Measurements from ENCODE around the gene RAB12. TPM values are rescaled to one million over a fixed set of nuclear protein-coding genes. Genes with fewer than 3 reads are reported as not detected.
"Not testable (repeated sequence)": the region's sequence is repeated elsewhere in the genome, so short reads cannot be mapped to it uniquely, and the experiment has no call there.

Gene RAB12
- total RNA-seq, 1 donor from 2014 or later, result 29.4 TPM

GRCh38 chr18:8647359-8647758 is 38.1 kb downstream of the RAB12 start:
- not testable (repeated sequence) for ATAC-seq

- not testable (repeated sequence) for ATAC-seq
These were observed 42.4 kb downstream of the RAB12 start for GRCh38 chr18:8651478-8652261.

GRCh38 chr18:8654503-8655451 is 45.5 kb downstream of the RAB12 start:
- ATAC-seq, result peak; percentile 55

- no peak for ATAC-seq
These were observed 47.0 kb downstream of the RAB12 start for GRCh38 chr18:8656232-8656631.

- ATAC-seq, result no peak
These were observed 48.0 kb downstream of the RAB12 start for GRCh38 chr18:8657050-8657820.

- ATAC-seq, result no peak
These were observed 48.7 kb downstream of the RAB12 start for GRCh38 chr18:8657873-8658470.

GRCh38 chr18:8658858-8659485 is 49.7 kb downstream of the RAB12 start:
- ATAC-seq, result no peak

GRCh38 chr18:8659609-8660242 is 50.5 kb downstream of the RAB12 start:
- no peak for ATAC-seq

- ATAC-seq, result no peak
These were observed 51.1 kb downstream of the RAB12 start for GRCh38 chr18:8660316-8660715.

- ATAC-seq, result no peak
These were observed 52.7 kb downstream of the RAB12 start for GRCh38 chr18:8661754-8662559.

GRCh38 chr18:8662560-8663255 is 53.5 kb downstream of the RAB12 start:
- no peak for ATAC-seq

GRCh38 chr18:8667846-8668245 is 58.6 kb downstream of the RAB12 start:
- ATAC-seq, result no peak

- peak; percentile 31 for ATAC-seq
These were observed 59.1 kb downstream of the RAB12 start for GRCh38 chr18:8668381-8668780.

GRCh38 chr18:8669571-8669970 is 60.3 kb downstream of the RAB12 start:
- no peak for ATAC-seq

GRCh38 chr18:8673256-8674209 is 64.3 kb downstream of the RAB12 start:
- no peak for ATAC-seq

- no peak for ATAC-seq
These were observed 65.8 kb downstream of the RAB12 start for GRCh38 chr18:8675057-8675456.

- no peak for ATAC-seq
These were observed 72.0 kb downstream of the RAB12 start for GRCh38 chr18:8681196-8681595.

- no peak for ATAC-seq
These were observed 75.3 kb downstream of the RAB12 start for GRCh38 chr18:8684577-8684976.
